ENCODE data around the gene EFCAB5. TPM values are rescaled to one million over a fixed set of nuclear protein-coding genes. Genes with fewer than 3 reads are reported as not detected.
"Not testable (repeated sequence)": the region's sequence is repeated elsewhere in the genome, so short reads cannot be mapped to it uniquely, and the experiment has no call there.

The EFCAB5 gene
- total RNA-seq, 1 donor from 2014 or later: 1.2 TPM

DNA sequence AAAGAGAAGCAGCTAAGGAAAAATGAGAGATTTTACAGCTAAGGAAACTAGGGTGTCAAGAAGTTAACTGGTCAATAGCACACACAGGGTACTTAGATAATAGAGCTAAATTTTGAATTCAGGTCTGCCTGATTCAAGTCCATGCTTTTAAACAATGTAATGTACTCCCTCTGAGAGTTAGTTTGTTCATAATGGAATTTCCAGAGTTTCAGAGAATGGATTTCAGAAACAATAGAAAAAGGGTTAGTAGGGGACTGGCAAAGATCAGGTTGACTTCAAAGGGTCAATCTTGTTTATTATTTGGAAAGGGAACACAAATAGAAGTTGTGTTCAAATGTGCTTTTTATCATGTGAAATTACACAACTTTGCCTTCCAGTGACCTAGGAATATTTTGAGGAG lies 193.1 kb downstream of the EFCAB5 start:
- no peak for DNase-seq (ENCODE audit: extremely low spot score, unreplicated experiment)
- no peaks in the 10 kb centered on the region for H3K27me3 Mint-ChIP-seq (ENCODE audit: unreplicated experiment)
- peaks cover 10% of the 10 kb centered on the region for H3K4me1 Mint-ChIP-seq (ENCODE audit: unreplicated experiment)
- H3K9me3 Mint-ChIP-seq (ENCODE audit: unreplicated experiment): no peaks in the 10 kb centered on the region
- peaks cover 29% of the 10 kb centered on the region for H3K36me3 Mint-ChIP-seq (ENCODE audit: unreplicated experiment)
- TF ChIP-seq, protein P1, sequence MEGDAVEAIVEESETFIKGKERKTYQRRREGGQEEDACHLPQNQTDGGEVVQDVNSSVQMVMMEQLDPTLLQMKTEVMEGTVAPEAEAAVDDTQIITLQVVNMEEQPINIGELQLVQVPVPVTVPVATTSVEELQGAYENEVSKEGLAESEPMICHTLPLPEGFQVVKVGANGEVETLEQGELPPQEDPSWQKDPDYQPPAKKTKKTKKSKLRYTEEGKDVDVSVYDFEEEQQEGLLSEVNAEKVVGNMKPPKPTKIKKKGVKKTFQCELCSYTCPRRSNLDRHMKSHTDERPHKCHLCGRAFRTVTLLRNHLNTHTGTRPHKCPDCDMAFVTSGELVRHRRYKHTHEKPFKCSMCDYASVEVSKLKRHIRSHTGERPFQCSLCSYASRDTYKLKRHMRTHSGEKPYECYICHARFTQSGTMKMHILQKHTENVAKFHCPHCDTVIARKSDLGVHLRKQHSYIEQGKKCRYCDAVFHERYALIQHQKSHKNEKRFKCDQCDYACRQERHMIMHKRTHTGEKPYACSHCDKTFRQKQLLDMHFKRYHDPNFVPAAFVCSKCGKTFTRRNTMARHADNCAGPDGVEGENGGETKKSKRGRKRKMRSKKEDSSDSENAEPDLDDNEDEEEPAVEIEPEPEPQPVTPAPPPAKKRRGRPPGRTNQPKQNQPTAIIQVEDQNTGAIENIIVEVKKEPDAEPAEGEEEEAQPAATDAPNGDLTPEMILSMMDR (IDR thresholded peaks at IDR 0.05): no peak
- no peak overlapping the region for H3K27ac Mint-ChIP-seq (ENCODE audit: unreplicated experiment)
- H3K4me3 Mint-ChIP-seq (ENCODE audit: unreplicated experiment): no peak overlapping the region

GRCh38 chr17:30137158-30137557 lies 195.7 kb downstream of the EFCAB5 start:
- H3K36me3 Mint-ChIP-seq (ENCODE audit: unreplicated experiment): peaks cover 28% of the 10 kb centered on the region
- TF ChIP-seq, protein P1 (IDR thresholded peaks at IDR 0.05): no peak

GRCh38 chr17:30147860-30148259 lies 206.4 kb downstream of the EFCAB5 start:
- H3K27ac Mint-ChIP-seq (ENCODE audit: unreplicated experiment); H3K4me3 Mint-ChIP-seq (ENCODE audit: unreplicated experiment); H3K9me3 Mint-ChIP-seq (ENCODE audit: unreplicated experiment); H3K27me3 Mint-ChIP-seq (ENCODE audit: unreplicated experiment); H3K36me3 Mint-ChIP-seq (ENCODE audit: unreplicated experiment); DNase-seq (ENCODE audit: extremely low spot score, unreplicated experiment): not testable (repeated sequence)
- H3K4me1 Mint-ChIP-seq (ENCODE audit: unreplicated experiment): peaks cover 12% of the 10 kb centered on the region

More at GRCh38 chr17:30137158-30137557, 195.7 kb downstream of the EFCAB5 start:
- Mint-ChIP-seq H3K27me3 (ENCODE audit: unreplicated experiment) (no peaks in the 10 kb centered on the region), H3K4me1 (ENCODE audit: unreplicated experiment) (peaks cover 10% of the 10 kb centered on the region), H3K27ac (ENCODE audit: unreplicated experiment) (no peak overlapping the region), H3K9me3 (ENCODE audit: unreplicated experiment) (no peaks in the 10 kb centered on the region), H3K4me3 (ENCODE audit: unreplicated experiment) (no peak overlapping the region)
- no peak for DNase-seq (ENCODE audit: extremely low spot score, unreplicated experiment)

DNA sequence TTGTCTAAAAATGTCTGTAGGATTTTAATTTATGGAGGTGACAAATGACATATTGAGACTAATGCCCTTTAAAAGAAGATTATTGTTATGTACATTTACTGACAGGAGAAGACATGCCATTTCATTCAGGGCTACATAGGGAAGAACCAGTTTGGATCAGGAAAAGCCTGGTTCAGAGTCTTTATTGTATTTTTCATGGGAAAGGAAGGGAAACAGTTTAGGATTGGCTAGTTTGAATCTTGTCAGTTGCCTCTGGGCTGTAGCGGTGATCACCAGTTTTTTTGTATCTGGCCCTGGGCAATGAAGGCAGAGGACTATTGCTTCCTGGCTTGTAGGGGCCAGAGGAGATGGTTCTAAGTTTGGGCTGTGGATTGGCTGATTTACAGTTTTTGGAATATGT lies 206.9 kb downstream of the EFCAB5 start:
- Mint-ChIP-seq H3K27me3 (ENCODE audit: unreplicated experiment) (no peaks in the 10 kb centered on the region), H3K4me3 (ENCODE audit: unreplicated experiment) (no peak overlapping the region), H3K27ac (ENCODE audit: unreplicated experiment) (no peak overlapping the region), H3K4me1 (ENCODE audit: unreplicated experiment) (peaks cover 11% of the 10 kb centered on the region), H3K9me3 (ENCODE audit: unreplicated experiment) (no peaks in the 10 kb centered on the region), H3K36me3 (ENCODE audit: unreplicated experiment) (peaks cover 8% of the 10 kb centered on the region)
- TF ChIP-seq, protein P1 (IDR thresholded peaks at IDR 0.05): no peak
- no peak for DNase-seq (ENCODE audit: extremely low spot score, unreplicated experiment)

- no peak for DNase-seq (ENCODE audit: extremely low spot score, unreplicated experiment)
- H3K27me3 Mint-ChIP-seq (ENCODE audit: unreplicated experiment): no peaks in the 10 kb centered on the region
- no peak overlapping the region for H3K4me3 Mint-ChIP-seq (ENCODE audit: unreplicated experiment)
- H3K4me1 Mint-ChIP-seq (ENCODE audit: unreplicated experiment): peaks cover 11% of the 10 kb centered on the region
- TF ChIP-seq, protein P1 (IDR thresholded peaks at IDR 0.05): no peak
- H3K36me3 Mint-ChIP-seq (ENCODE audit: unreplicated experiment): peaks cover 15% of the 10 kb centered on the region
- H3K9me3 Mint-ChIP-seq (ENCODE audit: unreplicated experiment): no peaks in the 10 kb centered on the region
- H3K27ac Mint-ChIP-seq (ENCODE audit: unreplicated experiment): no peak overlapping the region
Observed at GRCh38 chr17:30151471-30151870, 210.0 kb downstream of the EFCAB5 start.

GRCh38 chr17:30153463-30153862 lies 212.0 kb downstream of the EFCAB5 start:
- peaks cover 13% of the 10 kb centered on the region for H3K4me1 Mint-ChIP-seq (ENCODE audit: unreplicated experiment)
- H3K27me3 Mint-ChIP-seq (ENCODE audit: unreplicated experiment): no peaks in the 10 kb centered on the region
- no peak for DNase-seq (ENCODE audit: extremely low spot score, unreplicated experiment)
- TF ChIP-seq, protein P1 (IDR thresholded peaks at IDR 0.05): no peak
- H3K9me3 Mint-ChIP-seq (ENCODE audit: unreplicated experiment): peaks cover 3% of the 10 kb centered on the region
- no peak overlapping the region for H3K4me3 Mint-ChIP-seq (ENCODE audit: unreplicated experiment)
- H3K36me3 Mint-ChIP-seq (ENCODE audit: unreplicated experiment): peaks cover 29% of the 10 kb centered on the region
- H3K27ac Mint-ChIP-seq (ENCODE audit: unreplicated experiment): no peak overlapping the region

Measured in osteocyte (in vitro differentiated cells).